NCI-H226 (cell line): ENCODE results near the gene N4BP2L1.
"Not testable (repeated sequence)": the region's sequence is repeated elsewhere in the genome, so short reads cannot be mapped to it uniquely, and the experiment has no call there.

Source experiments
- DNase-seq: peaks from one replicate; pipeline ENCODE4 v3.0.0-alpha.2; 2015

Gene N4BP2L1

DNA sequence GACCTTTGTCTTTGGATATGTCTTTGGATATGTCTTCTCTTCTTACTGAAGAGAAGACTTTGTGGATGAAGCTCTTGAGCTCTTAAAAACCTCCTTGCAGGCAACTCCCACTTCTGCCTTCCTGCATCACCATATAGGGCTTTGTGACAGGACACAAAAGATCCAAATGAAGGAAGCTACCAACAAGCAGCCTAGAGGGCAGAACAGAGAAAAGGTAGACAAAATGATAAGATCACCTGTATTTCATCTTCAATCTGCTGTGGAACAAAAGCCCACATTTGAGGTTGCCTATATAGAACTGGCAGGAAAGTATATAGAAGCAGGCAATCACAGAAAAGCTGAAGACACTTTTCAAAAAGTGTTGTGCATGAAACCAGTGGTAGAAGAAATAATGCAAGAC lies 42.5 kb downstream of the N4BP2L1 start:
- no peak for DNase-seq

DNA sequence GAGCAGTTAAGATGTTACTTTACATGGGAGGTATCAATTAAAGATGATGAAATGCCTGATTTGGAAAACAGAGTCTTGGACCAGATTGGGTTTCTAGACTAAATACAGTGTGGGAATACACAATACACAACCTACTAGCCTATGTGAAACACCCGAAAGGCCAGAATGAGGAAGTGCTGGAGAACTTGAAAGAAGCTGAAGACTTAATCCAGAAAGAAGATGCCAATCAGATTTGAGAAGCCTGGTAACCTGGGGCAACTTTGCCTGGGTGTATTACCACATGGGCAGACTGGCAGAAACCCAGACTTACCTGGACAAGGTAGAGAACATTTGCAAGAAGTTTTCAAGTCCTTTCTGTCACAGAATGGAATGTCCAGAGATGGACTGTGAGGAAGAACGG lies 43.2 kb downstream of the N4BP2L1 start:
- no peak for DNase-seq

DNA sequence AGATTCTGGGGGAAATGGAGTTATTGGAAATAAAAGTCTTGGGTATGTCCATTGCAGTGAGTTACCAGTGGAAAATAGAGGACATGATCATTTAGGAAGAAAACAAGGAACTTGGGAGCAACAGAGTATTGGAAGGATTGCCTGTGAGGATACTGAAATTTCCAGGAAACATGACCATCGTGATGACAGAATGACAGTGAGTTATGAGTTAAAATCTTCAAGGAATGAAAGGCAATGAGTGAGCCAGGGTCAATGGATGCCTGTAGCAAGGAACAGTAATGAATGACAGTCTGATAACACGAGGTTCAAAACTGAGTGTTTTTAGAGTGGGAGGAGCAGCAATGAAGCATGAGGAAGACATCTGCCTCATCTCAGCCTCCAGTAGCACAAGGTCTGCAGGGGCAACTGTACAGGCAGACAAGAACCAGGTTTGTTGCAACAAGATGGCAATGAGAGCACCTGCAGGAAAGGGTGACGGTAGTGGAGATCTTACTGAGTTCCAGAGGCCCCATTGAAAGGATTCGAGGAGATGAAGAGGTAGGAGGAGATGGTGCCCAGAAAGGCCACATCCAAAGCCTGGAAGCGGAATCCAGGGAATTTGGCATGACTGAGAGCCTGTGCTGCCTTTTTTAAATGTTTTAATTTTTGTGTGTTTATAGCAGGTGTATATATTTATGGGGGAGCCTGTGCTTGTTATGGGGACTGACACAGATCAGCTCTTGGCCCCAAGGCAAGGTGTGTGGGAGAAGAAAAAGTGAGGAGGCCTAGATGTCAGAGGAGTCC lies 43.9 kb downstream of the N4BP2L1 start:
- no peak for DNase-seq

DNA sequence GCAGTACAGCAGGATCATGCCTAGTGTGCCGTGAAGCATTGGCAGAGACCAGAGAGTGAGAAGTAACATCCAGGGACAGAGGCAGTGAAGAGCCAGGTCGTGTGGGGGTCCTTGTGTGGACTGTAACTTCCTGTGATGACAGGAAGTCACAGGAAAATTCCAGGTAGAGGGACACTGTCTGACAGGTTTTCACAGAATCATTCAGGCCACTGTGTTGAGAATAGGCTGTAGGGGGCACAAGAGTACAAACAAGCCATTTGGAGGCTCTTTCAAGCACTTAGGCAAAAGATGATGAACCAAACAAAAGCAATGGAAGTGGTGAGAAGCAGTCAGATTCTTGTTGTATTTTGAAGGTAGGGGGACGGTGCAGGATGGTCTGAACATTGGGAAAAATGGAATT lies 46.4 kb downstream of the N4BP2L1 start:
- DNase-seq: no peak

DNA sequence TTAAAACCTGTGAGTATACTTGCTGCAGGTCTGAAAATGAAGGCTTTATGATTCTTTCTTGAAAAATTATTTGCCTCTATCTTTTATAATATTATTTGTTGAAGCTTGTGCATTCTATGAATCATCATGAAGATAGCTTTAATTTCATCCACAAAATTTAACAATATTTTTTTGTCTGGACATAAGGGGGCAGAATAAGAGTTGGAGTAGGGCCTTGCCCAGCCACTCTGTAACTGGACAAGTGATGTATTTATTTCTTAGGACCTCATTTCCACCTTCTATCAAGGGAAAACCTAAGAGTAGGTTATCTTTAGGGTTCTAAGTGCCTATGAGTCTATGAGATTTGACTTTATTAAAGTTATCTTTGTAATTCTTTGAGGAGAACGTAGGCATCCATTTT lies 49.9 kb downstream of the N4BP2L1 start:
- DNase-seq: no peak

DNA sequence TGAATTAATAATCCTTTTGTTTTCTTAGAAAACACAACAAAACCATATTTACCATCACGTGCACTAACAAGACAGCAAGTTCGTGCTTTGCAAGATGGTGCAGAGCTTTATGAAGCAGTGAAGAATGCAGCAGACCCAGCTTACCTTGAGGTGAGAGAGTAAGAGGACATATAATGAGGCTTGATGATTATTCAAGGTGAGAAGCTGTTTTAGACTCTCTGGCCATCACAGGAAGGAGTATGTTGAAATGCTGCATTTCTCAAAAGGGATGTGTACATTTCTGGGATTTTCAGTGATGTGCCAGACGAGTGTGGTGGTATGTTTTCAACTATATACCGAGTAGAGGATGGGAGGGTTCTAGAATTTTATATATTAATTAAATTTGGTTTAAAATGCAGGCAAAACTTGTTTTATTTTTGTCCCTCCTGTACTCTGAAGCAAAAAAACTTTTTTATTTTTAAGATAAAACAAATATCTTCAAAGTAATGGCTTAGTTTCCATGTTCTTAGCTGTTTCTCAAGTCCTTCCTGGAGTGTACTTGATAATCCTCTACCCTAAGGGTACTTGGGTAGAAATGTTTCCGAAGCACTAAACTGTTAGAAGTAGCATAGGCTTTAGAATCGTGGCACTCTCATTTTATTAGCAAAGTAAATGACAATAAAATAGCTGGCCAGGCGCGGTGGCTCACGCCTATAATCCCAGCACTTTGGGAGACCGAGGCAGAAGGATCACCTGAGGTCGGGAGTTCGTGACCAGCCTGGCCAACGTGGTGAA lies 51.1 kb downstream of the N4BP2L1 start:
- no peak for DNase-seq

DNA sequence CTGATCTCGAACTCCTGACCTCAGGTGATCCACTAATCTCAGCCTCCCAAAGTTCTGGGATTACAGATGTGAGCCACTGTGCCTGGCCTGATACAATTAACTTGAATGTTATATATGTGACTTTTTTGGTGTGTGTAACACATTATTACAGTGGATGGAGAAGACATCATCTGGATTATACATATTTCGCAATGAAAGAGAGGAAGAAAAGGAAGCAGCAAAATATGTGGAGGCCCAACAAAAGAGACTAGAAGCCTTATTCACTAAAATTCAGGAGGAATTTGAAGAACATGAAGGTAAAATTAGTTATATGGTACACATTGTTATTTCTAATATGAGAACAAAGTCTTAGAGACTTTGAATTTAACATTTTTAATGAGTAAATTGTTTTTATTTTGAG lies 57.1 kb downstream of the N4BP2L1 start:
- DNase-seq: no peak

DNA sequence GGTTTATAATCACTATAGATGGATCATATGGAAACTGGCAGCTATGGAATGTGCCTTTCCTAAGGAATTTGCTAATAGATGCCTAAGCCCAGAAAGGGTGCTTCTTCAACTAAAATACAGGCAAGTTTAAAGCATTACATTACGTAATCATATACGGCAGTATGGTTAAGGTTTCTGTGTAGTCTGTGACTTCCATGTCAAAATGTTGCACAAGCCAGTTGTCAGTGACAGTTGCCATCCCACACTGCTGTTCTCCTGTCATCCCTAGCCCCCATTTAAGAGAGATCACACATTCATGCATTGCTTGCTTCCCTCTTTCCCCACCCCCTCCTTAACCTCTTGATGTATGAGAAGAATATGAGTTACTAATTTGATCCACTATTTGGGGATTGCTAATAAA lies 65.4 kb downstream of the N4BP2L1 start:
- no peak for DNase-seq

DNA sequence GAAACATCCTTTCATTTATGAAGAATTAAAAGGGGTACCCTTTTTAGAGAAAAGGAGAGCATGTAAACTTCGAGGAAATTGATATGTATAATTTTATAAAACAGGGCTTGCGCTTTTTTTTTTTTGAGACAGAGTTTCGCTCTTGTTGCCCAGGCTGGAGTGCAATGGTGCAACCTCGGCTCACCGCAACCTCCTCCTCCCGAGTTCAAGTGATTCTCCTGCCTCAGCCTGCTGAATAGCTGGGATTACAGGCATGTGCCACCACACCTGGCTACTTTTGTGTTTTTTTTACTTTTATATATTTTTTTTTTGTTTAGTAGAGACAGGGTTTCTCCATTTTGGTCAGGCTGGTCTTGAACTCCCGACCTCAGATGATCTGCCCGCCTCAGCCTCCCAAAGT lies 72.0 kb downstream of the N4BP2L1 start:
- DNase-seq: not testable (repeated sequence)

DNA sequence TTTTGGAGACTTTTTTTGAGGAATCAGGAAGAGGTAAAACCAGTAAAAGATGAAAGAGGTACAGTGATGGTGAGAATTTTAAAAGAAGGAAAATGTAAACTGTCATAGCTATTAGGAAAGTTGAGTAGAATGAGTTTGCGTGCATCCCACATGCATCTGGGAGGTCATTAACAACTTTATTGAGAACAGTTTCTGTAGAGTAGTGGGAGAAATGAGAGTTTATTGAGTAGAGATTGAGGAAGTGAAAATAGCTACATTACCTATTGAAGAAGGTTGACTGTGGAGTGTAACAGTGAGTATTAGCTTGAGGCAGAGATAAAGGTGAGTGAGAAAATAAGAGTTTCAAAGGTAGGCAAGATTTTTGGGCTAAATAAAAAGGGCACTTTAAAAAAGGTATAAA lies 73.9 kb downstream of the N4BP2L1 start:
- no peak for DNase-seq

DNA sequence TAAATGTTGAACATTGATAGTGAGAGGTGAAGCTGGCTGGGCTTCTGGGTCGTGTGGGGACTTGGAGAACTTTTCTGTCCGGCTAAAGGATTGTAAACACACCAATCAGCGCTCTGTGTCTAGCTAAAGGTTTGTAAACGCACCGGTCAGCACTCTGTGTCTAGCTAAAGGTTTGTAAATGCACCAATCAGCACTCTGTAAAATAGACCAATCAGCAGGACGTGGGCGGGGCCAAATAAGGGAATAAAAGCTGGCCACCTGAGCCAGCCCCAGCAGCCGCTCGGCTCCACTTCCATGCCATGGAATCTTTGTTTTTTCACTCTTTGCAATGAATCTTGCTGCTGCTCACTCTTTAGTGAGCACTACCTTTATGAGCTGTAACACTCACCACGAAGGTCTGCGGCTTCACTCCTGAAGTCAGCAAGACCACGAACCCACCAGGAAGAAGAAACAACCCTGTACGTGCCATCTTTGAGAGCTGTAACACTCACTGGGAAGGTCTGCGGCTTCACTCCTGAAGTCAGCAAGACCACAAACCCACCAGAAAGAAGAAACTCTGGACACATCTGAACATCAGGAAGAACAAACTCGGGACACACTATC lies 77.0 kb downstream of the N4BP2L1 start:
- DNase-seq: not testable (repeated sequence)
